ENCODE results near the gene RBMY1E.
"Not testable (repeated sequence)": the region's sequence is repeated elsewhere in the genome, so short reads cannot be mapped to it uniquely, and the experiment has no call there.

GRCh38 chrY:21869407-21870076 is 48.3 kb downstream of the RBMY1E start:
- not testable (repeated sequence) for TF ChIP-seq CTCF (IDR thresholded peaks at IDR 0.05; ENCODE audit: low read depth, low read length); MAX (IDR thresholded peaks at IDR 0.05; ENCODE audit: low read depth, low read length); POLR2A (IDR thresholded peaks at IDR 0.05; ENCODE audit: extremely low read depth, insufficient read length); MYC (IDR thresholded peaks at IDR 0.05; ENCODE audit: low read depth, low read length)
